ENCODE measurements around the gene LYPD1.

Gene LYPD1

DNA sequence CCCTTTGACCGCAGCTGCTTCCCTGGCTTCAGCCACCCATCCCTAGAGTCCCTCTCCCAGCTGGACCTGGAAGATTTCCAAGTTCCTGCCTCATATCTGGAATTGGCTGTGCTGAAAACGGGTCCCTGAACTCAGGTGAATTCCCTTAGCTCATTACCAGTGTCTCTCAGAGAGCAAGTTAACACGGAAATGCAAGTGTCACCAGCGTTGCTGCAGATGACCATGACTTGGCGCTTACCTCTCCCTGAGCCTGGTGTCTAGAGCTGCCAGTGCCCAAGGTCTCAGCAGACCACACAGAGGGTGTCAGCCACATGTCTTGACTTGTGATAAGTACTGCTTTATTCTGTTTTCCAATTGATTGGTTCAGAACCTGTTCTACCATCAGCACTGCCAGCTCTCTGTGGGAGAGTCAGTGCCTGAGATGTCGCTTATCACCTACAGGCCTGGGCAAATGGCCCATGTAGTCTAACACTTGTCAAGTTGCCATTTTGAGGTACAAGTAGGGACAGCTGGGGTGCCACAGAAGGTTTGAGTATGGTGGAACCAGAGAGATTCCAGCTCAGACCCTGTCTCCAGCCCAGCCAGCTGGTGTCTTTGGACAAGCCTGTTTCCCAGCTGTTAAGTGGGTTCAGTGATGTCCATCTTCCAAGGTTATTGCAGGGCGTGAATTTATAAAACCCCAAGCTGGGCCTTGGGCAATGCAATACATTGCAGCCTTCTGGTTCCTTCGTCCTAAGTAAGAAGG, 48.7 kb downstream of the LYPD1 start:
- H3K27ac Mint-ChIP-seq = no peak overlapping the region
- H3K4me1 Mint-ChIP-seq = no peaks in the 10 kb centered on the region
- DNase-seq (ENCODE audit: low spot score in 2 of 2) = no peak
- H3K36me3 Mint-ChIP-seq = no peaks in the 10 kb centered on the region
- ATAC-seq = no peak
- H3K9me3 Mint-ChIP-seq = peaks cover 9% of the 10 kb centered on the region
- no peak overlapping the region for H3K4me3 Mint-ChIP-seq

DNA sequence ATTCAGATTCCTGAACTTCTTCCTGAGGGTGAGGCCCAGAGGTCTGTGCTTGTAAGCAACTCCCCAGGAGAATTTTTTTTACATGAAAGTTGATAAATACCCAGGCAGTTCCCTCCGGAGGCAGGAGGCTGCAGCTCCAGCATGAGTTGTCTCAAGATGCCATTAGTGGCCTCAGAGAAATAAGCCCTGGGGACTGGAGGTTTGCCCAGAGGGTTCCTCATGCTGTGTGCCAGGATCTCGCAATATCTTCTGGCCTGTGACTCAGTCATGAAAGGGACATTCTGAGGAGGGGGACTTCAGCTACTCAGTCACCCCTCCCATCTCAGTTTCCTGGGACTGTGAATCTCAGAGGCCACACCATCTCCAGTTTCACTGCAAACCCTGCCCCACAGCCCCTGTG, 49.9 kb downstream of the LYPD1 start:
- H3K9me3 Mint-ChIP-seq = peaks cover 9% of the 10 kb centered on the region
- ATAC-seq = no peak
- no peaks in the 10 kb centered on the region for H3K4me1 Mint-ChIP-seq
- H3K36me3 Mint-ChIP-seq = no peaks in the 10 kb centered on the region
- no peak for DNase-seq (ENCODE audit: low spot score in 2 of 2)
- no peak overlapping the region for H3K27ac Mint-ChIP-seq
- H3K4me3 Mint-ChIP-seq = no peak overlapping the region

DNA sequence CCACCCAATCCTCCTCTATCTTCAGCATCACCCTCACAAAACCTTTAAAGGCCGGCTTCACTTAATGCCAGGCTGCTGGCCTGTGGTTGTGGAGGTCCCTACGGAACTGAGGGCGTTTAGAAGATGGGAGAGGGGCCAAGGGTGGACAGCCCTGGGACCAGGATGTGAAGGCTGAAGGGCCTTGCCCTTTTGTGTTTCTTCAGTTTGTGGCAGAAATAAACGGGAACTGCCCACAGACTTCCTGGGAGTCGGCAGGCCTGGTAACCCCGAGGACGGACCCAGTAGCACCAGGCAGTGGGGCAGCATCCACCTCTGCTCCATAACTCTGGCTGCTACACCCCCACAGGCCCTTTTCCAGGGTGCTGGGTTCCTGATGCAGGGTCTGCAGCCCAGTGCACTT, 51.3 kb downstream of the LYPD1 start:
- DNase-seq (ENCODE audit: low spot score in 2 of 2) (no peak), ATAC-seq (no peak)
- H3K27ac Mint-ChIP-seq = no peak overlapping the region
- H3K36me3 Mint-ChIP-seq = no peaks in the 10 kb centered on the region
- H3K4me1 Mint-ChIP-seq = no peaks in the 10 kb centered on the region
- peaks cover 7% of the 10 kb centered on the region for H3K9me3 Mint-ChIP-seq
- no peak overlapping the region for H3K4me3 Mint-ChIP-seq

DNA sequence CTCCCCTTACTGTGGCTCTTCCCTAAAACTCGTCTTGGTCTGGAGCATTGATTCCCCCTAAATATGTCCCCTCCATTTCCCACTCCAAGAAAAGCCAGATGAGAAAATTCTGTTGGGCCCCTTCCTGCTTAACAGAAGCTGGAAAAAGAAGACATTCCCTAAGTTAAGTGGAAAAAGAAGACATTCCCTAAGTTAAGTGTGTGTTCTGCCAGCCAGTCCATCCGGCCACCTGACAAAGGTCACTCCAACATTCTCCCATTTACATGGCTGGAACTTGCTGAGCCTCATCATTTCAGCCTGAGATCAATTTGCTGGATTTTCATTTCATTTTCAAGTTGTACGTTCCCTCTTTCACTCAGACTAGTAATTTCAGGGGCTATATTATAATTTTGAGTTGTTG, 52.0 kb downstream of the LYPD1 start:
- DNase-seq (ENCODE audit: low spot score in 2 of 2) (no peak), ATAC-seq (no peak)
- H3K9me3 Mint-ChIP-seq = peaks cover 7% of the 10 kb centered on the region
- no peaks in the 10 kb centered on the region for H3K4me1 Mint-ChIP-seq
- no peaks in the 10 kb centered on the region for H3K36me3 Mint-ChIP-seq
- H3K4me3 Mint-ChIP-seq = no peak overlapping the region
- H3K27ac Mint-ChIP-seq = no peak overlapping the region

DNA sequence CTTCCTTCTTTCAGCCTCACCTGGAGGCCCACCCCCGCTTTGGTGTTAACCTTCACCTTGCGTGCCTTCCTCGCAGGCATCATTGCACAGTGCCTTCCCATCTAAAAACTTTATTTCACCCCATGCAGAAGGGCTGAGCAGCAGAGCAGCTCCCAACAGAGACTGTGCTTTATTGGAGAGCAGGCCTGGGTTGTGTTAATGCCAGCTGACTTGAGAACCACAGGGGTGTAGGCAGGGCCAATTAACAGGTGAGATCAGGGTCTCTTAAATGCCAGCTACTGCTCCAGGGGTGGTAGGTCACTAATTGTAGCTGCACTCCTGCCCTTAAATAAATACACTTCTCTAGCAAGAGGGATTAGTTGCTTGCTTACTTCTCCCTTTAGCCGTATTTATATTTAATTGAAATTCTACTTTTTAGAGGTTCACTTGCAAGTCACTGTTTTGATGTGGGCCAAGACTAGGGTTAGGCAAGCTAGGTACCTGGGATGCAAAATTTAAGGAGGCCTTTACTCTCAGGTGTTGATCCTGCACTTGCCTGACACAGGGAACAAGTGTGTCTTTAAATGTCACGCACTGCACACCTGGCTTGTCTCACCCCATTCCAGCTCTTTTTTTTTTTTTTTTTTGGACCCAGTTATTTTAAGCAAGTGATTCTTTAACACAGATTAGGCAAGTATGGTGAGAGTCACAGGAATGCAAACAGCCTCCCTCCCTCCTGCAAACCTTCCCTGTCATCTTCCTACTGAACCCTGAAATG, 54.5 kb downstream of the LYPD1 start:
- DNase-seq (ENCODE audit: low spot score in 2 of 2) (no peak), ATAC-seq (no peak)
- Mint-ChIP-seq H3K27ac (no peak overlapping the region), H3K9me3 (peaks cover 10% of the 10 kb centered on the region), H3K4me1 (no peaks in the 10 kb centered on the region), H3K36me3 (no peaks in the 10 kb centered on the region), H3K4me3 (no peak overlapping the region)

DNA sequence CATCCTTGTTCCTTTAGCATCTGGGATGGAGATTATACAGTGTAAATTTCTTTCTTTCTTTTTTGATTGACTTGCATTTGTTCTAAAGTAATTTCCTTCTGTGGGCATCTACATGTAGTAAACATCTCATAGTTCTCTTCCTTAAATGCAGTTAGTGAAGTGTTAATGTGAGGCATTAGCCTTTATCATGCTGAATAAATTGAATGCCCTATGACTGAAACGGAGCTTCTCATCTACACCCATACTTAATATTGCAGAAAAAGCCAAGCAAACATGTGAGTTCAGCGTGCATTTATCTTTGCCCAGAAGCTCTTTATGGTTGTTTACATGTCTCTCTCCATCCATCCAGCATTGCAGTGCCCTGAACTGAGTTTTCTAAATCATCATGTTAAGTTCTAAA, 58.3 kb downstream of the LYPD1 start:
- DNase-seq (ENCODE audit: low spot score in 2 of 2) (no peak), ATAC-seq (no peak)
- no peak overlapping the region for H3K27ac Mint-ChIP-seq
- H3K36me3 Mint-ChIP-seq = no peaks in the 10 kb centered on the region
- H3K4me3 Mint-ChIP-seq = no peak overlapping the region
- H3K4me1 Mint-ChIP-seq = no peaks in the 10 kb centered on the region
- peaks cover 5% of the 10 kb centered on the region for H3K9me3 Mint-ChIP-seq

DNA sequence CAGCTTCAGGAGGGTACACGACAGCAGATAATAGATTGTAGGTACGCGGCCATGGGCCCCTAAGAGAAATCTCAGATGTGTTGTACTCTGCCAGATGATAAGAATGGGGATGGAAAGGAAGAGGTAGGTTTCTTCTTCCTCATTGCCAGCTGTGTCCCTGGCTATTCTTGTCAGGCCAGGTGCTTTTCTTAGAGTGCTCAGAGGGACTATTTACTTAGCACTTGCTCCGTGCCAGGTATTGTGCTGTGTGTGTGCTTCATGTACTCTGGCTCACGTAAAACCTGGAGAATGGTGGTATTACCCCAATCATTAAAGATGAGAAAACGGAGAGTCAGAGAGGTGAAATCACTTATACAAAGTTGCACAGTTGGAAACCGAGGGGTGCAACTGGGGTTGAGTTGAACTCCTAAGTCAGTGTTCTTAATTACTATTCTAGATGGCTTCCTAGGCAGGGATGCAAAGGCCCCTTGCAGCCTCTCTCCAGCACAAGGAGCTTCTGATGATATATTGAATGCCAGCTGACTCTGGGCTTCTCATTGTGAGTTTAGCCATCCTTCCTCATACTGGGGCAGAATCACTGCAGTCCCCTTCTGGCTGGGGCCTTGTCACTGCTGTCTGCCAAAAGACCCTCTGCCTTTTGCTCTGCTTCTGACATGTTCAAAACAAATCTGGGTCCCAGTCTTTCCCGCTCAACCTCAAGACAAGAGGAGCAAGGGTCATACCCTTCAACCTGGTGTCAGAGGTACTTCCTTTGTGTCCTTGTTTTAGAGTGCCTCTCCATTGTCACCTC, 60.7 kb downstream of the LYPD1 start:
- ATAC-seq (no peak), DNase-seq (ENCODE audit: low spot score in 2 of 2) (no peak)
- Mint-ChIP-seq H3K36me3 (no peaks in the 10 kb centered on the region), H3K4me3 (no peak overlapping the region), H3K27ac (no peak overlapping the region), H3K4me1 (no peaks in the 10 kb centered on the region), H3K9me3 (peaks cover 2% of the 10 kb centered on the region)

DNA sequence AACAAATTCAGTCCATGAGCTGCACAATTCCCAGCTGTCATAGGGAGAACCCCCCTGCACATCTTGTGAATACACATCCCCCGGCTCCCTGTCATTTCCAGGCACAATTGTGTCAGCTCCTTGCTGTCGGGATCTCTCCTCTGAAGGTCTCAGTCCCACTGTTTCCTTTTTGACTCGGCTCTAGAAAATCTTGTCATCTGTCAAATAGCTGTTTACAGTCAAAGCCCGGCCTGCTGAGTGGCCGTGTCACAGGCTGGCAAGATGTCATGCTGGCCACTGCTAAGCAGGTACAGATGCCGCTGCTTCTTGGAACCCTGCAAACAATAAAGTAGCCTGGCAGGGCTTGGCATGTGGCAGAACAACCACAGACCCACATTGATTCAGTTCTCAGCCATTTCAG, 61.7 kb downstream of the LYPD1 start:
- DNase-seq (ENCODE audit: low spot score in 2 of 2) = no peak
- no peaks in the 10 kb centered on the region for H3K36me3 Mint-ChIP-seq
- no peak overlapping the region for H3K4me3 Mint-ChIP-seq
- peaks cover 2% of the 10 kb centered on the region for H3K9me3 Mint-ChIP-seq
- H3K4me1 Mint-ChIP-seq = no peaks in the 10 kb centered on the region
- H3K27ac Mint-ChIP-seq = no peak overlapping the region
- ATAC-seq = no peak

DNA sequence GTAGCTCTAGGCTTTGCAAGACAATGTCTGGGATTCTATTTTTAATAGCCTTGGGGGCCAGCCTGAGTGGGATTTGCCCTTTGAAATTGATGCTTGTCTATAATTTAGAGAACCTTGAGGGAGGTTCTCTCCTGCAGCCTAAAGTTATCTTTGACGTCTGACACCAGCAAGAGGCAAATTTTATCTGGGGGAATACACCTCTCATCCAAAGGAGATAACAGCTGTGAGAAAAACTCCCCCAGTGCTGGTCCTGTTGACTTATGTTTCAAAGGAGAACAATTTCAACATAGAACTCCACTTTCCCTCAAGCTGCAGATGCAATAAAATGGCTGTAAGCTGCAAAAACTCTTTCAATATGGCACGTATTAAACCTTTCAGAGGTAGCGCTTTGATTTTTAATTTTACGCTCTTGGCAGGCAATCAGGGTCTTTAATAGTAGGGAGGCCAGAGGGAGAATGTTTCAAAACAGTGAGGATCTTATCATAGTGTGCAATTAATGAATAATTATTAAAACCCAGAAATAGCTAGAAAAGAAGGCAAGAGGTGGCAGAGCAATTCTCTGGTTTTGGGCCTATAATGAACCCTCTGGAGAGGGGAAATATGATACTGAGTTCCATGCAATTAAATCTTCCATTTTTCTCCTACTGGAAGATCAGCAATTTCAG, 62.4 kb downstream of the LYPD1 start:
- no peaks in the 10 kb centered on the region for H3K36me3 Mint-ChIP-seq
- ATAC-seq (no peak), DNase-seq (ENCODE audit: low spot score in 2 of 2) (no peak)
- H3K9me3 Mint-ChIP-seq = peaks cover 2% of the 10 kb centered on the region
- H3K4me3 Mint-ChIP-seq = no peak overlapping the region
- H3K4me1 Mint-ChIP-seq = no peaks in the 10 kb centered on the region
- H3K27ac Mint-ChIP-seq = no peak overlapping the region

DNA sequence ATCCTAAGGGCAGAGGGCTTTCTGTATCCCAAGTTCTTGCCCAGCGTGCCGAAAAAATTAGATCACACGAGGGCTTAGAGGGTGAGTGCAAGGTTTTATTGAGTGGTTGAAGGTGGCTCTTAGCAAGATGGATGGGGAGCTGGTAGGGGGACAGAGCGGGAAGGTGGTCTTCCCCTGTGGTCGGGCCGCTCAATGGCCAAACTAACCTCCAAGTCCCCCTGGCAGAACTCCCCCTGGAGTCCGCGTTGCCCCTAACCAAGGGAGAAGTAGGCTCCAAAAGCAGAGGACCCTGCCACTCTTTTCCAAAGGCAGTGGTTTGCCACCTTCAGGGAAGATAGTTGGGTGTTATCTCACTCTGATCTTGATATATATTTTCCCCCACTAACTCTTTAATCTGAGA, 63.4 kb downstream of the LYPD1 start:
- ATAC-seq = no peak
- Mint-ChIP-seq H3K27ac (no peak overlapping the region), H3K4me3 (no peak overlapping the region), H3K9me3 (no peaks in the 10 kb centered on the region), H3K36me3 (no peaks in the 10 kb centered on the region), H3K4me1 (no peaks in the 10 kb centered on the region)
- DNase-seq (ENCODE audit: low spot score in 2 of 2) = no peak

DNA sequence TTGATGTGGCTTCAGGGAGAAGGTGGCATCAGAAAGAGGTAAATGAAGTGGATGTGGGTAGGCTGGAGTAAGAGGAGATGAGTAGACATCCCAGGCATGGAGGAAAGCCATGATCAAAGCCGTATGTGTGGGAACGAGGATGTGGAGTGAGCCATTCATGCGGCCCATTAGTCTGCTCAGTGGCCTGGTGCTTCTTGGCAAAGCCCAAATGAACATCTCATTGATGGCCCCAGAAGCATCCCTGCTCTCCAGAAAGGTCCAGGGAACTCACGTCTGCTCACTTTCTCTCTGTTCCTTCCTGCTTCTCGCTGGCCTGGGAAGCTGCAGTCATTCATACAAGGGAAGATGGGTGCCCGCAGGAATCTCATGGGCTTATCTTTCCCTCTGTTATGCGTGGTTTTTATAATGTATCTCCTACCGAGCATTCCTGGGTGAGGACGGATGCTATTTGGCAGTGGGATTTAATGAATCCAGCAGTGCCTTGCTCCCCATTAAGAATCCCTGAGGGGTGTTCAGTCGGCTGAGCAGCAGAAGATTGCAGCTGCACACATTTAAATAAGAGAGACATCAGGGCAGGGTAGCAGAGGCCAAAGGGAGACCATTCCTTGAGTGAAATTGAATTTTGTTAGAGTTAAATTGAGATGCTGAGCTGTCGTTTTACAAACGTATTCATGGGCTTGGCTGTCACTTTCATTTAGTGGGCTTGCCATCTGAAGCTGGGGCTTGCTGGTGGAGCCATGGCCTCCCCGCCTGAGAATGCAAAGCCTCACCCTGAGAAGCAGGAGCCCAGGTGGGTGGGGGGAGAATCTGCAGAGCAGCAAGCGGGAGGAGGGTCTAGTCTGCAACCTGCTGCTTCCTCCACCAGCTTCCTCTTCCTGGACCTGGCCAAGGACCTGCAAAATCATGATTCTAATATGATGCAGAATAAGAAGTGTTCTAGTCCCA, 64.5 kb downstream of the LYPD1 start:
- no peaks in the 10 kb centered on the region for H3K4me1 Mint-ChIP-seq
- no peak for DNase-seq (ENCODE audit: low spot score in 2 of 2)
- H3K27ac Mint-ChIP-seq = no peak overlapping the region
- H3K4me3 Mint-ChIP-seq = no peak overlapping the region
- no peaks in the 10 kb centered on the region for H3K9me3 Mint-ChIP-seq
- ATAC-seq = no peak
- H3K36me3 Mint-ChIP-seq = no peaks in the 10 kb centered on the region

DNA sequence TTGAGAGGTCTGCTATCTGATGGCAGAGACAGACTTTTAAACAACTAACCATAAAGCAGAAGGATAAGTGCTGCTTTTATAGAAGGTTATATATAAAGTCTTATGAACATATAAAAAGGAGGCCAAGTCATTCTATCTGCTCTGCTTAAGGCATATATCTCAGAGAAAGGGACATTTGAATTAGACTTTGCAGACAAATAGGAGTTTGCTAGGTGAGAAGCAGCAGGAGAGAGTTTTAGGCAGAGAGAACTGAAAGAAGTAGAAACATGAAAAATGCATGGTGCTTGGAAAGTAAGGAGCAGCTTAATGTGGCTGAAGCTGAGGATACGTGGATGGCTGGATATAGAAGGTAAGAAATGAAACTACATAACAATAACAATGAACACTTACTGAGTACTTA, 65.4 kb downstream of the LYPD1 start:
- H3K9me3 Mint-ChIP-seq = peaks cover 3% of the 10 kb centered on the region
- H3K4me1 Mint-ChIP-seq = no peaks in the 10 kb centered on the region
- no peak overlapping the region for H3K27ac Mint-ChIP-seq
- H3K4me3 Mint-ChIP-seq = no peak overlapping the region
- DNase-seq (ENCODE audit: low spot score in 2 of 2) (no peak), ATAC-seq (no peak)
- no peaks in the 10 kb centered on the region for H3K36me3 Mint-ChIP-seq

DNA sequence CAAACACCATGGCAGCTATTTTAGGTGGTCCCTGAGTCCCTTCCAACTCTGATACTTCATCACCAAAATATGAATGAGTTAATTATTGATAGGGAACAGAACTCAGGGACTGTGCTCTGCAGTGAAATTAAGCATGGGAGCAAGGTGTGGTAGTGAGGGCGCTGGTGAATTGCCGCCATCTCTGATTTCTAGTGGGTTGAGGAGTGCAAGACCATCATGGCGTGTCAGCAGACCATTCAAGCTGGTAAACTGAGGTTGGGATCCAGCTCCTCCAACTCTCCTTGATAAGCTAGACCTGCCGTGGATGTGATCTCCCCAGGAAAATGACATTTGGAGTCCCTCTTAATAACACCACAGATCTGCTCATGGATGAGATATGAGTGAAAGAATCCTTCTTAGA, 70.4 kb downstream of the LYPD1 start:
- H3K27ac Mint-ChIP-seq = no peak overlapping the region
- ATAC-seq (no peak), DNase-seq (ENCODE audit: low spot score in 2 of 2) (no peak)
- no peak overlapping the region for H3K4me3 Mint-ChIP-seq
- peaks cover 8% of the 10 kb centered on the region for H3K9me3 Mint-ChIP-seq
- H3K36me3 Mint-ChIP-seq = no peaks in the 10 kb centered on the region
- no peaks in the 10 kb centered on the region for H3K4me1 Mint-ChIP-seq

DNA sequence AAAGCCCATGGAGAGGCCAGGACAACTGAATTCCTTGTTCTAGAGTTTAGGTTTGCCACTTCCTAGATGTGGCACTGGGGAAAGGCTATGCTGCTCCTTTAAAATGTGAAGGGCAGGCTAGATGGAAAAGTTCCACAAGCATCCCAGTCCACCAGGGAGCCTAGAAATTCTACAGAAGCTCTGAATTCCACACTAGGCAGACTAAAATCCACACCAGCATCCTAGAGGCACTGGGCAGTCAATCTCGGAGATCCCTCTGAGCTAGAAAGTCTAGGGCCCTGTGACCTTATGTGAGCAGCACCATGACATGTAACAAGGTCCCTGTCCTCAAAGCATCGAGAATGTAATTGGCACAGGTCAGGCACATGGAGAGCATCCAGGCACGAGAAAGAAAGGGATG, 71.5 kb downstream of the LYPD1 start:
- peaks cover 8% of the 10 kb centered on the region for H3K9me3 Mint-ChIP-seq
- DNase-seq (ENCODE audit: low spot score in 2 of 2) = no peak
- H3K36me3 Mint-ChIP-seq = no peaks in the 10 kb centered on the region
- no peak overlapping the region for H3K4me3 Mint-ChIP-seq
- no peaks in the 10 kb centered on the region for H3K4me1 Mint-ChIP-seq
- no peak for ATAC-seq
- H3K27ac Mint-ChIP-seq = no peak overlapping the region

Data from stimulated activated effector memory CD8-positive, alpha-beta T cell treated with anti-CD3 and anti-CD28 coated beads, Interleukin-12 subunit alpha, Interleukin-12 subunit beta, amount 100 ng/mL, for 72 hours (primary cell).